Hepatic stellate cell (primary cell): ENCODE results near the gene ICA1.
"Not testable (repeated sequence)": the region's sequence is repeated elsewhere in the genome, so short reads cannot be mapped to it uniquely, and the experiment has no call there.

Experiments used
- DNase-seq: peaks from one replicate; pipeline ENCODE4 v3.0.0; 2011; ENCODE audit warnings: low spot score

Gene ICA1

GRCh38 chr7:8129318-8129659 is 132.7 kb downstream of the ICA1 start:
- no peak for DNase-seq

DNA sequence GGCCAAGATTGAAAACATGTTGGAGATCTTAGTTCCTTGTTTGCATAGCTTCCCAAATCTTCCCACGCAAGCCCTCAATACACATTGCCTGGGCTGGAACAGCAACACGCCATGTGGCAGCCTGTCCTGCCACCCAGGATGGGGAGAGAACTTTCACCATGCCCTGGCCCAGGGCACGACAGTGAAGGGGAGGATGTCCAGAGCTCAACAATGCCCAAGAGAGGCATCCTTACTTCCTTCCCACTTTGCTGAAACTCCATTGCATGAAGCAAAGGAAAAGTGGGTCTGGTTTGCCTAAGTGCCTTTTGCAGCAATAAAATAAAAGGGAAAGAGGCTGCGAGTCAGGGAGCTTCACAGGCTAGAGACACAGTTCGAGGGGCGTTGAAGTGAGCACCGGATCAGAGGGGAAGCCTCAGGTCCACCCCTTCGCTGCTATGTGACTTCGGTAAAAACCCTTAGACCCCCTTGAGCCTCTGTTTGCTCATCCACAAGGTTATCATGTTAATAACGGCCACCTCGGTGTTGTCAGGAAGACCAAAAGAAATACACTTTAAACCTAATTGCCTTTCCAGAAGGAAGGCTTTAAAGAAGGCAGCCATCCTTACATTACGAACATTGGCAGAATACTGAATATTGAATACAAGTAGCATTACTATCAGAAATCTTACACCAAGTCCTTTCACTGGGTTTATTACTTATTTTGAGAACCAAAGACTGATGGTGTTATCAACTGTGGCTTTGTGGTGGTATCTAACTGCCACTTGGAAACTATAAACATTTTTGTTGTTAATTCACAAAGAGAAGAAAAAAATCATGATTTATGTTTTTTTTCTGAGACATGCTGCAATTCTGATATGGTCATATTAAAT is 133.3 kb downstream of the ICA1 start:
- no peak for DNase-seq

DNA sequence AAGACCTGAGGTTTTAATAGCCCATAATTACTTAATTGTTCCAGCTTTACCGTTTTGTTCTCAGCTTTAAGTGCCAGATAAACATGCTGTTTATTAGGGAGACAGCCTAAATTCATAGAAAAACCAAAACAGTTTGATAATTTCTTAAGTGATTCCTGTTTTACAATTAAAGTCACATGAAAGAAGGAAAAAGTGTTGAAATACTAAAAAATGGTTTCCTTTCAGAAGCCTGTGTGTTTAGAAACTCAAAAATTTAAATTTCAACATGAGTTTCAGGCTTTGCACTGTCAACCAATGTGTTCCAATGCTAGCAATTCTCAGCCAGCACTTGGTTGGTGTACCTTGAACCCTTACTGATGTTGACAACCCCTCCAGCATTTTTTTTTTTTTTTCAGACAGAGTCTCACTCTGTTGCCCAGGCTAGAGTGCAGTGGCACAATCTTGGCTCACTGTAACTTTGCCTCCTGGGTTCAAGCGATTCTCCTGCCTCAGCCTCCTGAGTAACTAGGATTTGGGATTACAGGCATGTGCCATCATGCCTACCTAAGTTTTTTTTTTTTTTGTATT is 135.3 kb downstream of the ICA1 start:
- no peak for DNase-seq

- DNase-seq, result no peak
Observed at GRCh38 chr7:8125680-8126444, 136.1 kb downstream of the ICA1 start.

GRCh38 chr7:8121243-8121642 is 140.7 kb downstream of the ICA1 start:
- no peak for DNase-seq

GRCh38 chr7:8120390-8121058 is 141.4 kb downstream of the ICA1 start:
- DNase-seq, result no peak

GRCh38 chr7:8119262-8119661 is 142.7 kb downstream of the ICA1 start:
- DNase-seq, result no peak

DNA sequence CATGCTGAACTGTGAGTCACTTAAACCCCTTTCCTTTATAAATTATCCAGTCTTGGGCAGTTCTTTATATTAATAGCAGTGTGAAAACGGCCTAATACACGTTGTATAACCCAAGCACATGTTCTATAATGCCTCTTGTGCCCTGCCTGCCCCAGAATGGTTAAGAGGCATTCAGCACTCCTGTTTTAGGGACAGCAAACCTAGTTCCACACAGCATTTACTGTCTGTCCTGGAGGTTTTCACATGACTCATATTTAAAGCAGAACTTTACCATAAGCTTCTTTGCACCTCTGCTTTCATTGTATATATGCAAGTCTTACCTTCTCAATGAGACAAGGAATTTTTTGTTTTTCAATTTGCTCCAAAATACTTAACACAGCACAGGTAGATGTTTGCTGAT is 144.8 kb downstream of the ICA1 start:
- DNase-seq, result no peak

DNA sequence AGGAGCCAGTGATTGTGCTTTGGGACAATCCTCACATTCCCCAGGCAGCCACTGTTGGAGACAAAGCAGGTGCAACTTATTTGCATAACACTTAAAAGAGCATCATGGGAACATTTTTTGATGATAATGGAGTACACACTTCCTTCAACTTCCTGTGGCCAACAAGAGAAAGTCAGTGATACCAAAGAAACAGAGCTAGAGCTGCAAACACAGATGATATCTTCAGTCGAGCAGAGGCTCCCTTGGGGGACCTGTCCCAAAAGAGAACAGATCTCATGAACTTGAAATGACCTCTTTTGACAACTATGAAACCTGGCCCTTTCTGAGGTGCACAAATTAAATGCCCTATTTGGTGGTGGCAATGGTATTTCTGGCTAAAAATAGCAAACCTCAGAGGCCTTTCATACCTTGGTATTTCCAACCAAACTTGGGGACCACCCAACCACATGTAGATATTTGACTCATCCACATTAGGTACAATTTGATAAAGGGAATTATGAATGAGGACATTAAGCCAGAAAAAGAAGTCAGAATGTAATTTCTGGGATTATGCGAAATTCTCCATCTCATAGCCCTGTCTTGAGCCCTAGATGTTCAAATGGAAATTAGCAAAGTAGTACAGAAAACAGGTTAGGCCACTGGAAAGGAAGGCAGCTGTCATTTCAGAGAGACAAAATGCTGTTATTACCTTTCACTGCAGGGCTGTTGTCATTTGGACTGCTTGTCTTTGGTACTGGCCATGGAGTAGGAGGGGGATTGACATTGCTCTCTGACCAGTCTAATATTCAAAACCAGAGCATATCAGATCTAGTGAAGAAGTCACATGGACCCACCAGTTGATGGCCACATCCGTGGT is 146.2 kb downstream of the ICA1 start:
- DNase-seq, result no peak

- DNase-seq, result no peak
Observed at GRCh38 chr7:8114175-8114574, 147.8 kb downstream of the ICA1 start.

DNA sequence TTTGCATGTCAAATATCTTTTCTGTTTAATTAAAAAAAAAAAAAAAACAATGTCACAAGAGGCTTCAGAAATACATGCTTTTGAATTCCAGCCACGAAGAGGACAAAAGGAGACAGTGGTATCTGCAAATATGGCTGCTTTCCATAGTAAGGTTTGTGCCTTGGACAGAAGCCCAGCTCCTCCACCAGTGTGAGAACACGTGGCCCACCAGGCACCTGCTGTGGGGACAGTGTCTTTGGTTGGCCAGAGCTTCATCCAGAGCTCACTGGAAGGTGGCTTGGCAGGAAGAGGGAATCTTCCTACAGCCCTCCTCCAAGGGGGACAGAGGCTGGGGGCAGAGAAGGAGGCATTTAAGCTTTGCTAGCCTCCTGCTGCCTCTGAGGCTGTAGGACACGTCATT is 148.8 kb downstream of the ICA1 start:
- no peak for DNase-seq

DNA sequence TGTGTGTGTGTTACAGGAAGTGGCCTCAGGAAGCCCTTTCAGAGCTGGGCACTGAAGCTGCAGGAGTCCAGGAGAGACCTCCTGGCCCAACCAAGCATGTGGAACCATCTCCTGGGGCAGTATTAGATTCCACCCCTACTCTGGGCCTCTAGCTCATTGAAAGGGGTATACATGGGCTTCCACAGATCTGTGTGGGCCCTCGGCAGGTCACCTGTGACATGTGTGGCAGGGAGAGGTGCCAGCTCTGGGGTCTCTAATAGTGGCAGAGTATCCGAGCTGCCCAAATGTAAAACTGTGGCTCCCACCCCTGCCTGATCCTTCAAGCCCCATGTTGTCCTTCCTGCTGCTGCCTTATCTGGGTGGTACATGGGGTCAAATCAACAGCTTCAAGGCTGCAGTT is 149.3 kb downstream of the ICA1 start:
- no peak for DNase-seq

DNA sequence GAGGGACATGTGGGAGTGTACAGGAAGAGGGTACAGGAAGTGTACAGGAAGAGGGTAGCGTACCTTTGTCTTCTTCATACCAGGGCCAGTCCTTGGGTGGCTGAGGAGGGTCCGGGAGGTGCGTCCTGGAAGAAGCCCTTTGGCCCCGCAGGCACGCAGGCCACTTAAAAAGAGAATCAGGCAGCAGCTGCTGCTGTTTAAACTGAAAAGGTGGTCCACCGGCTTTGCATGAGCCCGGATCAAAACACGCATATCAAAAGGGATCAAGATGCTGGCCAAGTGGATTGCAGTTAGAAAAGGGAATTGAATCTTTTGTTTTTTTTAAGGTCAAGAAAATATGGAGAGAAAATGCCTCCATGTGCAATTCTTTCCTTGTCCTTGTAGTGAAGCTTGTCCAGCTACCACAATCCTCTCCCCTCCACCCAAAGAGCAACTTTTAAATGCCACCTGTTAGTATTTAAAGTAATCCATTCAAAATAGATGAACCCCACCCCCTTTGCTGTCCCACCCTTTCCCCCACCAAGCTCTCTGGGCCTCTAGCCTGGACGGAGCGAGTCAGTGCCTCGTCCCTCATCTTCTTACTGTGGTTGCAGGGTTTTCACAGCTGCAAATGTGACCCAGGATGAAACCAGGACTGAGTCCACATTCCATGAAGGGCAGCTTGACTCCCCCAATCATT is 150.5 kb downstream of the ICA1 start:
- no peak for DNase-seq

DNA sequence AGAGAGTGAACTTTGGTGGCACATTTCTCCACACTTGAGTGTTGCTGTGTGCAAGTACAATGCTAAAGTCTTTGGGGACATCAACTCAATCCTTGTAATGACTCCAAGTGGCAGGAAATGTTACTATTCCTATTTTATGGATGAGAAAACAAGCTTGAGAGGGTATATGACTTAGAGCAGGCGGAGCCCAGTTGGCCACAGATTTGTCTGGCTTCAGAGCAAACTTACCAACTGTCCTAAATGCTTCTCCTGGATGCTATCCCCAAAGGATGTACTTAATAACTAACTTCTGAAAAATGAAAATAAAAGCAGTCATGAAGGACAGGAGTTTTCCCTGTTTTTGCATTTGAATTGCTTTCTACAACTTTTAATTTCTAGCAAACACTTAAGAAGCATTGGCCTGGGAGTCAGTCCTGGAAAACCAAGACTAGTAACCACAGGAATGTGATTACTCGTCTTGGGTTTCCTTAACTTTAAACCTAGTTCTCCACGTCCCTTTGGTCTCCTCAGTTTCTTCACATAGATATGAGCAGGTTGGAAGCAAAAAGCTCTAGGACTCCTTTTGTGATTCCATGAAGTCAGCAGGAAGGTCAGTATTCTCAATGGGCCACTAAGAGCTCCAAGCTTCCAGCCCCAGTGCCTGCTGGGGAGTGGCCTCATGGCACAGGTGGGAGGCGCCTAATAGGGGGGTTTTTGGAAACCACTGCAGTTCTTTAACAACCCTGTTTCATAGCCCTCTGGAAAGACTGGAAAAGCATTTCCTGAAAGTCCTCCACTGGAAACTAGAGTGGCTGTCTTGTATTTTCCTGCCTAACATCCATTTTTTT is 152.6 kb downstream of the ICA1 start:
- DNase-seq, result peak; percentile 31

DNA sequence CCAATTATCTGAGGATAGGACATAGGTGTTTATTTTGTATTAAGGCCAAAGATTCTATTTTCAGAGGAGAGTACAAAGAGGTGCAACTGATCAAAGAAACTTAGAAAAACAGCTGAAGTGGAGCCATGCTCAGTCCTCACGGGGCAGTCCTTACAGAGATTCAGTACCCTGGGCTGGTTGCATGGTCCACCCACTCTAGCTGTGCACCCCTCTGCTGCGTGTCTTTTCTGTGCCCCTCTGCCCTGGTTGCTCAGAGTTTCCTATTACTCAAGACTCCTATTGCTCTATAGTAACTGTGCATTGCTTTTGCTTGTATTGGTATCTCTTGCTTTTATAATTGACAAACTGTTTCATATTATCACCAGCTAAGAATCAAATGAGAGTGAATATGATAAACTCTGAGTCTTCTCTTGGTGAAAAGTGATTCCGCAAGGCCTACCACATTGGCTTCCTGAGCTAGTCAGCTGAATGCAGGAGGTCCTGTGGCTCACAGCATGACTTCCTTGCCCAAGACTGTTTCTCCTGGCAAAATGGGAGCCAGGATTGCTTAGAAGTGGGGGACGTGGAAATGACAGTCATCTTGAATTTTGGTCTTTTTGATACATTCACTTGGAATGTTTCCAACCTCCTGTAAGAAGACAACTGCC is 156.4 kb downstream of the ICA1 start:
- DNase-seq, result no peak

- DNase-seq, result no peak
Observed at GRCh38 chr7:8103282-8103681, 158.7 kb downstream of the ICA1 start.

DNA sequence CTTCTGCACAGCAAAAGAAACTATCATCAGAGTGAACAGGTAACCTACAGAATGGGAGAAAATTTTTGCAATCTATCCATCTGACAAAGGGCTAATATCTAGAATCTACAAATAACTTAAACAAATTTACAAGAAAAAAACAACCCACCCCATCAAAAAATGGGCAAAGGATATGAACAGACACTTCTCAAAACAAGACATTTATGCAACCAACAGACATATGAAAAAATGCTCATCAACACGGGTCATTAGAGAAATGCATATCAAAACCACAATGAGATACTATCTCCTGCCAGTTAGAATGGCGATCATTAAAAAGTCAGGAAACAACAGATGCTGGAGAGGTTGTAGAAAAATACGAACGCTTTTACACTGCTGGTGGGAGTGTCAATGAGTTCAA is 160.7 kb downstream of the ICA1 start:
- not testable (repeated sequence) for DNase-seq

DNA sequence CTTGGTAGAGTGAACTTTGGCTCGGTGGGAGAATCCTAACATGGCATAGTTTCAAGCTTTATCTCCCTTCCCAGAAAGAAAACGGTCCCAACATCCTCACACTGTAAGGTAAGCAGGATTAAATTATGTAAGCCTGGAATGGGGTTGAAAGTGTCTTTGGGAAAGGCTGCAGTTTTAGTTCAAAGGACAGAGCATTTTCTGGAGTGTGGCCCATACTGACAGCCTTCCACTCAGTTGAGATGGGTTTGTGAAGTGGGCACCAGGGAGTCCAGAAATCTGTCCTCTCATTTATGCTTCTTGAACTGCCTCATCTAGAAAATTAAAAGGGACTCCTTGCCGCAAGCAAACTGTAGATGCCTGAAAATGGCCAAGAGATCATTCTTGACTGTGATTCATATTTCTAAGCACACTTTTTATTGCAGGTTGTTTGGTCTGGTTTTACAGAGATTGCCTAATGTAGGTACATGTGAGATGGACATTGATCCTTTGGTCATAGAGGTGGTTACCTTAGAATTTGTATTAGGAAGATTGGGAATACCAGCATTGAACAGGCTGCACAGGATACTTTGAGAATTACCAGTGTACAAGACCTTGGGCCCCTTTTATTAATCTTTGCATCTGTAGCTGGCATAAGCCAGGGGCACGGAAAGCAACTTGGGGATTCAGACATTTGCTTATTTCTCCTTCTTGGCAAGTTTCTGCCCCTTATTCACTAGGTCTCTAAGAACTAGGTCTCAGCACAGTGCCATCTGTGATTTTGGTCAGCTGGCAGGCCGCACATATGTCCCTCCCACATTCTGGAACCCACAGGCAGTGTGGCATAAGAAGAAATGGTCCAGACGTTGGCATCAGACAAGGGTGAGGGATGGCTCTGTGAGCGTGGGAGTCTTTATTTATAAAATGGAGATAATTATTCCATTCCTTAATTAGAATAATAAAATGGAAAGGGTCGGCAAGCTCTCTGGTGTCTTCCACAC is 167.5 kb downstream of the ICA1 start:
- no peak for DNase-seq
